Heart left ventricle (tissue), 16 donors: Measurements from ENCODE around the gene CDH23. TPM values are rescaled to one million over a fixed set of nuclear protein-coding genes. Genes with fewer than 3 reads are reported as not detected.
A peak's percentile ranks its signal among the peaks of the same experiment; 100 is the strongest.

ENCODE experiments used
- ATAC-seq, 4 donors: fragments of 200-7000 bp; cut with Tn5 transposase; one replicate each; pipeline ENCODE4 v1.9.1; 2020 to 2022; ENCODE audit warnings: moderate library complexity in 4 of 4, mild to moderate bottlenecking in 3 of 4, moderate number of reproducible peaks in 1 of 4
- DNase-seq, 5 donors: peaks; one replicate each; pipeline ENCODE4 v3.0.0-alpha.2; 2020
- H3K27ac ChIP-seq, 12 donors: fragments of 200-600 bp; sonication (generic) in 4 of 12; one replicate each; pipeline versions ENCODE4 v1.5.0 to v1.8.0; 2016 to 2022; ENCODE audit warnings: mild to moderate bottlenecking in 2 of 12
- H3K27me3 ChIP-seq, 9 donors: fragments of 200-600 bp; sonication (generic) in 2 of 9; one replicate each; pipeline versions ENCODE4 v1.5.1 to v1.8.0; 2016 to 2022; ENCODE audit warnings: mild to moderate bottlenecking in 3 of 9
- H3K36me3 ChIP-seq, 9 donors: fragments of 200-600 bp; sonication (generic) in 2 of 9; one replicate each; pipeline versions ENCODE4 v1.5.0 to v1.8.0; 2018 to 2022; ENCODE audit warnings: mild to moderate bottlenecking in 2 of 9
- H3K4me1 ChIP-seq, 12 donors: fragments of 200-600 bp; sonication (generic) in 4 of 12; one replicate each; pipeline versions ENCODE4 v1.5.0 to v1.8.0; 2016 to 2022; ENCODE audit warnings: mild to moderate bottlenecking in 3 of 12
- H3K4me3 ChIP-seq, 12 donors: fragments of 200-600 bp; sonication (generic) in 4 of 12; one replicate each; pipeline versions ENCODE4 v1.5.0 to v1.8.0; 2017 to 2022; ENCODE audit warnings: mild to moderate bottlenecking in 9 of 12, moderate library complexity in 4 of 12
- H3K9me3 ChIP-seq, 12 donors: fragments of 200-600 bp; sonication (generic) in 4 of 12; one replicate each; pipeline versions ENCODE4 v1.5.0 to v1.8.0; 2016 to 2022; ENCODE audit warnings: mild to moderate bottlenecking in 1 of 12
- POLR2A ChIP-seq, 2 donors: fragments of 450-650 bp; IDR thresholded peaks; one replicate each; pipeline ENCODE4 v1.6.1; 2017; ENCODE audit warnings: antibody characterized with exemption in 2 of 2, mild to moderate bottlenecking in 2 of 2, moderate library complexity in 2 of 2
- WGBS, 4 donors: extraction: QIAGEN DNeasy Blood & Tissue Kit in 2 of 4; methylation state at CpG; one replicate each; pipeline versions ENCODE4 v1.1.5 to v1.1.7; 2013 to 2018; 5-methylcytosine and 5-hydroxymethylcytosine counted together
- intact Hi-C, 10 donors: fragments of 100-400 bp; cut with DNase I; formaldehyde crosslinking; loops; one replicate each; pipeline versions ENCODE4 v1.11.1 to v1.14.2; 2022
- polyA plus RNA-seq, 2 donors: library from polyadenylated mRNA; stranded (reverse); fragments of 200-250 nt; gene quantifications; one replicate each; pipeline ENCODE4 v1.2.3, GENCODE V29; 2013
- total RNA-seq, 9 donors: library from RNA; depleted of rRNA in 2 of 9; stranded (reverse); fragments of >200 nt in 2 of 9; fragmentation: NEBNext Ultra II Directional in 3 of 9; extraction: Animal tissue kit (Norgen Biotek cat#: 25700) in 3 of 9; gene quantifications; one replicate each; pipeline versions ENCODE4 v1.1.0 to v1.2.4, GENCODE V29; 2016 to 2023
- TF ChIP-seq, protein P1 (sequence below), 12 donors: fragments of 200-600 bp; sonication (generic) in 4 of 12; IDR thresholded peaks; one replicate each; pipeline versions ENCODE4 v1.5.0 to v1.8.0; 2018 to 2022; ENCODE audit warnings: antibody characterized with exemption in 12 of 12, mild to moderate bottlenecking in 5 of 12
- donor health status: ischemic (EF 13 %, LVEDD 7.1; RV severe dilation, severe dysfunction).
- donor health status: healthy with polysubstance abuse.
- donor health status: DM: no; HTN: yes; CAD: no.
- donor health status: DM: no; HTN: no; CAD: no.
- donor health status: ischemic (EF 25% LVEDD 6.9; RV normal size, moderate dysfunction).
- donor health status: ischemic (EF 25% LVEDD 5.7; RV mildly dilated, moderate dysfunction).
- donor health status: healthy.
- donor health status: DM: yes; HTN: yes; CAD: no.
- donor health status: ischemic (EF 35%, LVEDD 5.7; RV mildly dilated, moderate dysfunction).
- donor health status: nonischemic (EF 11% LVEDD 7.7; RV severe dilation, severe dysfunction).
- donor health status: DM: yes; HTN: yes; CAD: no.
- donor health status: PGD.
- donor health status: ischemic (EF 29% LVEDD 5.4; RV normal size, mild dysfunction).
- donor health status: nonischemic (EF 23%, LVEDD 6.1; RV moderate dilation, normal function).

The CDH23 gene
- total and polyA plus RNA-seq, 11 donors: 1.2 to 8.6 (median 3.9) TPM

DNA sequence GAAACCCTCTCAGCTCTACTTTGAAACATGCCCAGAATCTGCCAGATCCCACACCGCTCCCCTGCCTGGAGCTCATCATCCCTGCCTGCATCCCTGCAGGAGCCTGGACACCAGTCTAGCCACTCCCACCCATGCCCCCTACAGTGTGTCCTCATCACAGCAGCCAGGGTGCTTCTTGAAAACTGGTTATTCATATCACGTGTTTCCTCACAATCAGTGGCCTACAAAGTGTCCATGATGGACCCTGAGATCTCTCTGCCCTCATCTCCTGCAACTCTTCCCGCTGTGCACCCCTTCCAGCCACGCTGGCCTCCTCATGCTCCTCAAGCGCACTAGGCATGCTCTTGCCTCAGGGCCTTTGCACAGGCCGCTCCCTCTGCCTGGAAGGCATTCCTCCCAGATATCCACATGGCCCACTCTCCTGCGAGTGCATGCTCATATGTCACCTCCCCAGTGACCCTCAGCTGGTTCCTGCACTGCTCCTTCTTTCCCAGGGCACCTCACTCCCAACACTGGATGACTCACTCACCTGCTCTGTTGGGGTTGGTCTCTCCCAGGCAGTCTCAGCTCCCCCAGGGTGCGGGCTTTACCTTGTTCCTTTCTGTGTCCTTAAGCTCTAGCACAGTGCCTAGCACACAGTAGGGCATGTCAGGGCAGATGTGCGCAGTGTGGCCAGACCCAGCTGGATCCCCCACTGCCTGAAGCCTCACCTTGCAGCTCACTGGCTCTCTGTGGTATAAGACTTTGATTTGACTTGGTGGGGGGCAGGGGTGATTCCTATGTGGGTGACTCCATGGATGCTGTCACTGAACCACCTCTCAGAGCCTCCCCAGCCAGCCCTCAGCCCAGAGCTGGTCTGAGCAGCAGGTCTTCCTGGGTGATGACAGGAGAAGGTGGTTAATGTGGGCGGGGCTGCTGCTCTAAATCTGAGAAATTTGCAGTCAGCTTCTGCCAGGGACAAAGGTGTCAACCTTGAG is 37.3 kb downstream of the CDH23 start:
- TF ChIP-seq, protein P1, sequence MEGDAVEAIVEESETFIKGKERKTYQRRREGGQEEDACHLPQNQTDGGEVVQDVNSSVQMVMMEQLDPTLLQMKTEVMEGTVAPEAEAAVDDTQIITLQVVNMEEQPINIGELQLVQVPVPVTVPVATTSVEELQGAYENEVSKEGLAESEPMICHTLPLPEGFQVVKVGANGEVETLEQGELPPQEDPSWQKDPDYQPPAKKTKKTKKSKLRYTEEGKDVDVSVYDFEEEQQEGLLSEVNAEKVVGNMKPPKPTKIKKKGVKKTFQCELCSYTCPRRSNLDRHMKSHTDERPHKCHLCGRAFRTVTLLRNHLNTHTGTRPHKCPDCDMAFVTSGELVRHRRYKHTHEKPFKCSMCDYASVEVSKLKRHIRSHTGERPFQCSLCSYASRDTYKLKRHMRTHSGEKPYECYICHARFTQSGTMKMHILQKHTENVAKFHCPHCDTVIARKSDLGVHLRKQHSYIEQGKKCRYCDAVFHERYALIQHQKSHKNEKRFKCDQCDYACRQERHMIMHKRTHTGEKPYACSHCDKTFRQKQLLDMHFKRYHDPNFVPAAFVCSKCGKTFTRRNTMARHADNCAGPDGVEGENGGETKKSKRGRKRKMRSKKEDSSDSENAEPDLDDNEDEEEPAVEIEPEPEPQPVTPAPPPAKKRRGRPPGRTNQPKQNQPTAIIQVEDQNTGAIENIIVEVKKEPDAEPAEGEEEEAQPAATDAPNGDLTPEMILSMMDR (IDR thresholded peaks at IDR 0.05): no peak
- TF ChIP-seq POLR2A (IDR thresholded peaks at IDR 0.05): no peak
- Histone ChIP-seq H3K27me3 (no peaks in the 10 kb centered on the region), H3K4me3 (no peak overlapping the region), H3K27ac (peak overlapping the region in 1 of 12 donors; percentile 84), H3K9me3 (no peaks in the 10 kb centered on the region), H3K4me1 (peaks cover 0 to 37% (median 23%) of the 10 kb centered on the region in 12 donors), H3K36me3 (no peaks in the 10 kb centered on the region)
- 87 to 95% (median 95%) methylated on average over 9 to 10 of the region's 10 CpGs for WGBS, 4 donors
- ATAC-seq (no peak), DNase-seq (no peak)
- intact Hi-C loops: loop anchor here in 1 of 10 donors (2.0 kb wide), 1 partner anchor 37 kb away; the partner anchor contains the start of gene CDH23

DNA sequence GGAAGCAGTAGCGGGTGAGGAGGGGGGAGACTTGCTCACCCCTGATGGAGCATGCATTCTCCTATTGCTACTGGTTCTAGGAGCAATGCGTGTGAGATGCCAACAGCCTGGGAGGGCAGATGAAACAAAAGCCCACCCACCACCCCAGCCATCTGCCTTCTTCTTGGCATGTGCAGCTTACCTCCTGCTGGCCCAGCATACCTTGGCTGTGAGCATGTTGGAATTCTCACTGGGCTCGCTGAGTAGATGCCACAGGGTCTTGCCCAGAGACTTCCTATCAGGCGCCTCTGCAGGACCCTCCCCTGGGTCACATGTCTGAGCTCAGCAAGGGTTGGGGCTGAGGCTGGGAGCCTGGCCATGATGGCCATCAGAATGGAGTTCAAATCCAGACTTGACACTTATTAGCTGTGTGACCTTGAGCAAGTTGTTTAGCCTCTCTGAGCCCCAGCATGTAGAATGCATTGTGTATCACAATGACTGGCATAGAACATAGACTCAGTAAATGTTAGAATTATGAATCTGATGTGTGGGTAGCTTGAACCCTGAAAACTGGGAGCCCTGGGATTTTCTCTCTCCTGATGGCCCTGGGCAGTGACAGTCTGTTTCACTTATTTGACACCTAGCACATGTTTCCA is 38.2 kb downstream of the CDH23 start:
- DNase-seq: no peak
- H3K4me3 ChIP-seq: no peak overlapping the region
- intact Hi-C loops: loop anchor here in 1 of 10 donors (2.0 kb wide), 1 partner anchor 38 kb away; the partner anchor contains the start of gene CDH23
- no peaks in the 10 kb centered on the region for H3K36me3 ChIP-seq
- no peaks in the 10 kb centered on the region for H3K27me3 ChIP-seq
- H3K4me1 ChIP-seq: peaks cover 0 to 37% (median 23%) of the 10 kb centered on the region in 12 donors
- TF ChIP-seq POLR2A (IDR thresholded peaks at IDR 0.05): no peak
- TF ChIP-seq, protein P1 (IDR thresholded peaks at IDR 0.05): no peak
- WGBS, 4 donors: 75 to 93% (median 89%) methylated on average over 4 of the region's 4 CpGs
- H3K9me3 ChIP-seq: no peaks in the 10 kb centered on the region
- ATAC-seq: no peak
- H3K27ac ChIP-seq: peak overlapping the region in 10 of 12 donors; percentile 1 to 86 (median 72)

- peak overlapping the region in 10 of 12 donors; percentile 17 to 86 (median 72) for H3K27ac ChIP-seq
- H3K4me3 ChIP-seq: no peak overlapping the region
- DNase-seq (peak in 4 of 5 donors; percentile 49 to 62 (median 58)), ATAC-seq (peak; percentile 57 to 86 (median 74))
- WGBS, 4 donors: 59 to 77% (median 66%) methylated on average over 3 to 6 of the region's 6 CpGs
- H3K36me3 ChIP-seq: no peaks in the 10 kb centered on the region
- no peaks in the 10 kb centered on the region for H3K9me3 ChIP-seq
- peaks cover 0 to 37% (median 23%) of the 10 kb centered on the region in 12 donors for H3K4me1 ChIP-seq
- no peak for TF ChIP-seq POLR2A (IDR thresholded peaks at IDR 0.05)
- TF ChIP-seq, protein P1 (IDR thresholded peaks at IDR 0.05): no peak
- no peaks in the 10 kb centered on the region for H3K27me3 ChIP-seq
- intact Hi-C loops: loop anchor here in 1 of 10 donors (2.0 kb wide), 1 partner anchor 39 kb away; the partner anchor contains the start of gene CDH23
Observed at GRCh38 chr10:71435571-71436267, 39.0 kb downstream of the CDH23 start.
